SK-N-SH (cell line): ENCODE results near the gene LIN7A. TPM values are rescaled to one million over a fixed set of nuclear protein-coding genes. Genes with fewer than 3 reads are reported as not detected.

Experiments
- CTCF ChIA-PET: fragments of 300-600, 350-600 bp; formaldehyde crosslinking; extraction: SDS; loops from one replicate; lab custom pipeline; 2021; lab: Yijun Ruan, JAX
- POLR2A ChIA-PET: fragments of 350-600 bp; sonication (Branson Sonifier 250); formaldehyde crosslinking; extraction: SDS; loops from one replicate; lab custom pipeline; 2020; ENCODE audit warnings: antibody characterized with exemption, inconsistent platforms; lab: Yijun Ruan, JAX
- DNase-seq: peaks from one replicate; pipeline ENCODE4 v3.0.0; 2012
- H2AFZ ChIP-seq: fragments of 200-600 bp; sonication (generic); 2 replicates; pipeline ENCODE4 v1.8.1; 2016; ENCODE audit warnings: antibody characterized with exemption, mild to moderate bottlenecking, low read depth
- H3F3A ChIP-seq: fragments of 200-600 bp; sonication (generic); replicated peaks from 2 replicates; pipeline ENCODE3; 2016; ENCODE audit warnings: antibody characterized with exemption, mild to moderate bottlenecking; ENCODE audit not compliant: insufficient read depth
- H3K27ac ChIP-seq, 2 experiments: fragments of 200-500 bp in 1 of 2; fragments of 200-600 bp in 1 of 2; sonication (Bioruptor generic) in 1 of 2; sonication (generic), shearing (Covaris generic) in 1 of 2; 2 replicates each; pipeline versions ENCODE4 v1.5.1 to v1.6.1; 2014 to 2016; ENCODE audit warnings: low read depth in 2 of 2, inconsistent platforms in 1 of 2, low read length in 1 of 2, mild to moderate bottlenecking in 1 of 2, mixed read lengths in 1 of 2
- H3K27me3 ChIP-seq: fragments of 200-600 bp; sonication (generic), shearing (Covaris generic); 2 replicates; pipeline ENCODE4 v1.6.1; 2016; ENCODE audit warnings: mixed run types; ENCODE audit not compliant: insufficient read depth
- H3K36me3 ChIP-seq, 2 experiments: fragments of 200-500 bp in 1 of 2; fragments of 200-600 bp in 1 of 2; sonication (Bioruptor generic) in 1 of 2; sonication (generic) in 1 of 2; replicated peaks in 1 of 2; 2 replicates each; pipeline versions ENCODE3 to v1.5.1; 2014 to 2016; ENCODE audit warnings: low read length in 1 of 2, mild to moderate bottlenecking in 1 of 2; ENCODE audit not compliant: insufficient read depth in 2 of 2, control insufficient read depth in 1 of 2
- H3K4me1 ChIP-seq, 2 experiments: fragments of 200-500 bp in 1 of 2; fragments of 200-600 bp in 1 of 2; sonication (Bioruptor generic) in 1 of 2; sonication (generic), shearing (Covaris generic) in 1 of 2; 2 replicates each; pipeline versions ENCODE4 v1.5.1 to v1.6.1; 2014 to 2016; ENCODE audit warnings: low read depth in 1 of 2, low read length in 1 of 2, mixed run types in 1 of 2; ENCODE audit not compliant: insufficient read depth in 2 of 2, control insufficient read depth in 1 of 2
- H3K4me2 ChIP-seq: fragments of 200-600 bp; sonication (generic), shearing (Covaris generic); 2 replicates; pipeline ENCODE4 v1.6.1; 2017; ENCODE audit warnings: mixed run types
- H3K4me3 ChIP-seq, 2 experiments: fragments of 200-500 bp in 1 of 2; fragments of 200-600 bp in 1 of 2; sonication (Bioruptor generic) in 1 of 2; sonication (generic), shearing (Covaris generic) in 1 of 2; 2 replicates each; pipeline versions ENCODE4 v1.5.1 to v1.8.1; 2014 to 2016; ENCODE audit warnings: low read depth in 2 of 2, inconsistent platforms in 1 of 2, low read length in 1 of 2, mild to moderate bottlenecking in 1 of 2, mixed read lengths in 1 of 2, moderate library complexity in 1 of 2
- H3K79me2 ChIP-seq: fragments of 200-600 bp; sonication (generic); 2 replicates; pipeline ENCODE4 v1.8.1; 2017; ENCODE audit warnings: mild to moderate bottlenecking; ENCODE audit not compliant: insufficient read depth
- H3K9ac ChIP-seq: fragments of 200-600 bp; sonication (generic); 2 replicates; pipeline ENCODE4 v1.6.1; 2017; ENCODE audit warnings: mixed run types
- H3K9me2 ChIP-seq: fragments of 200-600 bp; sonication (generic); 2 replicates; pipeline ENCODE4 v1.6.1; 2017; ENCODE audit warnings: mixed run types
- H3K9me3 ChIP-seq: fragments of 200-600 bp; sonication (generic); 2 replicates; pipeline ENCODE4 v1.6.1; 2017; ENCODE audit warnings: mixed run types, mild to moderate bottlenecking, moderate library complexity
- H4K20me1 ChIP-seq: fragments of 200-600 bp; sonication (generic); 2 replicates; pipeline ENCODE4 v1.6.1; 2017; ENCODE audit warnings: mild to moderate bottlenecking, mixed run types; ENCODE audit not compliant: insufficient read depth
- ELF1 ChIP-seq: IDR thresholded peaks from 2 replicates; pipeline ENCODE4 v1.4.0; 2012
- EZH2phosphoT487 ChIP-seq: fragments of 200-600 bp; sonication (generic); IDR thresholded peaks from 2 replicates; pipeline ENCODE4 v1.6.1; 2017; ENCODE audit warnings: low read depth, mixed run types, mild to moderate bottlenecking, antibody characterized with exemption, moderate library complexity, borderline replicate concordance
- FOXM1 ChIP-seq: IDR thresholded peaks from 2 replicates; pipeline ENCODE4 v1.4.0; 2012; ENCODE audit warnings: low read depth, mild to moderate bottlenecking
- JUND ChIP-seq: IDR thresholded peaks from 2 replicates; pipeline ENCODE4 v1.4.0; 2012
- POLR2AphosphoS5 ChIP-seq: IDR thresholded peaks from 2 replicates; pipeline ENCODE4 v1.6.1; 2012; ENCODE audit warnings: low read depth, low read length
- RXRA ChIP-seq: IDR thresholded peaks from 2 replicates; pipeline ENCODE4 v1.4.0; 2012; ENCODE audit warnings: low read depth, mild to moderate bottlenecking, borderline replicate concordance
- SMC3 ChIP-seq: IDR thresholded peaks from 2 replicates; pipeline ENCODE4 v1.6.1; 2012; ENCODE audit warnings: low read depth, low read length, improper control_type of control experiment
- WGBS: methylation state at CpG from one replicate; pipeline ENCODE4 v1.1.6; 2017; ENCODE audit warnings: low lambda C conversion rate; 5-methylcytosine and 5-hydroxymethylcytosine counted together
- polyA plus RNA-seq, 3 experiments: library from polyadenylated mRNA; depleted of rRNA; stranded (reverse); fragments of >200 nt; gene quantifications; 2 replicates each; pipeline ENCODE4 v1.2.3, GENCODE V29; 2012
- TF ChIP-seq, protein P1 (sequence below): fragments of 150-350 bp; IDR thresholded peaks from 2 replicates; pipeline ENCODE4 v1.6.1; 2017; ENCODE audit warnings: antibody characterized with exemption, low read length, low read depth, borderline replicate concordance
- TF ChIP-seq, protein P2 (sequence below): IDR thresholded peaks from 2 replicates; pipeline ENCODE4; 2012
- TF ChIP-seq, protein P3 (sequence below): IDR thresholded peaks from 2 replicates; pipeline ENCODE4 v1.4.0; 2012; ENCODE audit warnings: low read depth, borderline replicate concordance

Gene LIN7A
- polyA plus RNA-seq, 1 of the 3 experiments (the other 2 are of a cell fraction): not detected

- TF ChIP-seq, protein P1, sequence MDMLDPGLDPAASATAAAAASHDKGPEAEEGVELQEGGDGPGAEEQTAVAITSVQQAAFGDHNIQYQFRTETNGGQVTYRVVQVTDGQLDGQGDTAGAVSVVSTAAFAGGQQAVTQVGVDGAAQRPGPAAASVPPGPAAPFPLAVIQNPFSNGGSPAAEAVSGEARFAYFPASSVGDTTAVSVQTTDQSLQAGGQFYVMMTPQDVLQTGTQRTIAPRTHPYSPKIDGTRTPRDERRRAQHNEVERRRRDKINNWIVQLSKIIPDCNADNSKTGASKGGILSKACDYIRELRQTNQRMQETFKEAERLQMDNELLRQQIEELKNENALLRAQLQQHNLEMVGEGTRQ: no peak
- no peak for TF ChIP-seq JUND
Observed at GRCh38 chr12:80917651-80918050, 20.1 kb downstream of the LIN7A start (continued).

- Histone ChIP-seq H3K79me2 (no peaks in the 10 kb centered on the region), H3K4me1 (no peaks in the 10 kb centered on the region), H3K4me2 (no peak overlapping the region), H3K9me3 (no peaks in the 10 kb centered on the region), H4K20me1 (no peaks in the 10 kb centered on the region), H3K36me3 (no peaks in the 10 kb centered on the region), H3K27ac (no peak overlapping the region), H3K4me3 (no peak overlapping the region), H3F3A (no peaks in the 10 kb centered on the region), H3K9ac (no peak overlapping the region), H3K9me2 (no peaks in the 10 kb centered on the region), H2AFZ (0 out of 2 replicates have a peak overlapping the region, but pooled peaks have one; percentile 13), H3K27me3 (peaks cover 5% of the 10 kb centered on the region; the same call in 1 of the 2 replicates)
- ChIA-PET POLR2A (no interaction called here), CTCF (no interaction called here)
- TF ChIP-seq POLR2AphosphoS5: no peak
- no peak for TF ChIP-seq FOXM1
- no peak for TF ChIP-seq ELF1
- 9% methylated on average over 13 of the region's 13 CpGs for WGBS
- no peak for DNase-seq
Observed at GRCh38 chr12:80912901-80913770, 24.6 kb downstream of the LIN7A start.

DNA sequence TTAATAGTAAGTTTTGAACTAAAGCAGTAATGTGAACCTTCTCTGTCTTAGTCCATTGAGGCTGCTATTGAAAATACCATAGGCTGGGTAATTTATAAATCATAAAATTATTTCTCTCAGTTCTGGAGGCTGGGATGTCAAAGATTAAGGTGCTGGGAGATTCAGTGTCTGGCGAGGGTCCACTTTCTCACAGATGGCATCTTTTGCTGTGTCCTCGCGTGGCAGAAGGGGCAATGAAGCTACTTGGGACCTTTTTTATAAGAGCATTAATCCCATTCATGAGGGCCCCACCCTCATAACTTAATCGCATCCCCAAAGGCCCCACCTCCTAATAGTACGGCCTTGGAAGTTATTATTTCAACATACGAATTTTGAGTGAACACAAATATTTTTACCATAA, 28.4 kb downstream of the LIN7A start:
- WGBS: 11% methylated on average over 6 of the region's 6 CpGs
- Histone ChIP-seq H3K9me2 (no peaks in the 10 kb centered on the region), H3K27me3 (peaks cover 5% of the 10 kb centered on the region; the same call in 1 of the 2 replicates), H3K79me2 (no peaks in the 10 kb centered on the region), H4K20me1 (no peaks in the 10 kb centered on the region), H3K36me3 (no peaks in the 10 kb centered on the region), H3K4me1 (no peaks in the 10 kb centered on the region), H3K27ac (no peak overlapping the region), H3K4me3 (no peak overlapping the region), H3F3A (no peaks in the 10 kb centered on the region), H3K9me3 (no peaks in the 10 kb centered on the region), H3K9ac (no peak overlapping the region), H3K4me2 (no peak overlapping the region), H2AFZ (no peak overlapping the region)
- POLR2A ChIA-PET: no interaction called here
- DNase-seq: no peak
- TF ChIP-seq, protein P2, sequence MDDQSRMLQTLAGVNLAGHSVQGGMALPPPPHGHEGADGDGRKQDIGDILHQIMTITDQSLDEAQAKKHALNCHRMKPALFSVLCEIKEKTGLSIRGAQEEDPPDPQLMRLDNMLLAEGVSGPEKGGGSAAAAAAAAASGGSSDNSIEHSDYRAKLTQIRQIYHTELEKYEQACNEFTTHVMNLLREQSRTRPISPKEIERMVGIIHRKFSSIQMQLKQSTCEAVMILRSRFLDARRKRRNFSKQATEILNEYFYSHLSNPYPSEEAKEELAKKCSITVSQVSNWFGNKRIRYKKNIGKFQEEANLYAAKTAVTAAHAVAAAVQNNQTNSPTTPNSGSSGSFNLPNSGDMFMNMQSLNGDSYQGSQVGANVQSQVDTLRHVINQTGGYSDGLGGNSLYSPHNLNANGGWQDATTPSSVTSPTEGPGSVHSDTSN: no peak
- TF ChIP-seq, protein P3, sequence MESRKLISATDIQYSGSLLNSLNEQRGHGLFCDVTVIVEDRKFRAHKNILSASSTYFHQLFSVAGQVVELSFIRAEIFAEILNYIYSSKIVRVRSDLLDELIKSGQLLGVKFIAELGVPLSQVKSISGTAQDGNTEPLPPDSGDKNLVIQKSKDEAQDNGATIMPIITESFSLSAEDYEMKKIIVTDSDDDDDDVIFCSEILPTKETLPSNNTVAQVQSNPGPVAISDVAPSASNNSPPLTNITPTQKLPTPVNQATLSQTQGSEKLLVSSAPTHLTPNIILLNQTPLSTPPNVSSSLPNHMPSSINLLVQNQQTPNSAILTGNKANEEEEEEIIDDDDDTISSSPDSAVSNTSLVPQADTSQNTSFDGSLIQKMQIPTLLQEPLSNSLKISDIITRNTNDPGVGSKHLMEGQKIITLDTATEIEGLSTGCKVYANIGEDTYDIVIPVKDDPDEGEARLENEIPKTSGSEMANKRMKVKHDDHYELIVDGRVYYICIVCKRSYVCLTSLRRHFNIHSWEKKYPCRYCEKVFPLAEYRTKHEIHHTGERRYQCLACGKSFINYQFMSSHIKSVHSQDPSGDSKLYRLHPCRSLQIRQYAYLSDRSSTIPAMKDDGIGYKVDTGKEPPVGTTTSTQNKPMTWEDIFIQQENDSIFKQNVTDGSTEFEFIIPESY: no peak
- TF ChIP-seq SMC3 (no peak), POLR2AphosphoS5 (no peak), RXRA (no peak), EZH2phosphoT487 (no peak), ELF1 (no peak)
- CTCF ChIA-PET: no interaction called here
